H1 (cell line): ENCODE results near the gene ANO2. TPM values are rescaled to one million over a fixed set of nuclear protein-coding genes. Genes with fewer than 3 reads are reported as not detected.

ENCODE experiments used
- CTCF ChIA-PET: fragments of 300-600 bp; sonication (Branson Sonifier 250); formaldehyde crosslinking; loops from one replicate; lab custom pipeline; 2021; ENCODE audit not compliant: partially characterized antibody; lab: Charles Lee
- POLR2A ChIA-PET: fragments of 300-600 bp; sonication (Branson Sonifier 250); formaldehyde crosslinking; loops from one replicate; lab custom pipeline; 2021; ENCODE audit warnings: inconsistent platforms; ENCODE audit not compliant: partially characterized antibody; lab: Charles Lee
- DNase-seq, 2 experiments: peaks; one replicate each; pipeline versions ENCODE4 v3.0.0 to v3.0.0-alpha.2; 2010 to 2022; ENCODE audit warnings: low spot score in 2 of 2, low read depth in 1 of 2, mixed read lengths in 1 of 2
- FAIRE-seq: peaks from 2 replicates; lab custom pipeline; 2011; peaks lifted over from hg19 to GRCh38; lab: Jason Lieb, UNC
- H2AFZ ChIP-seq: 2 replicates; pipeline ENCODE4 v1.8.1; 2012; ENCODE audit warnings: low read length, inconsistent platforms
- H2AK5ac ChIP-seq: 2 replicates; pipeline ENCODE4 v1.6.1; 2013; ENCODE audit warnings: low read depth, low read length
- H2BK120ac ChIP-seq: replicated peaks from 2 replicates; pipeline ENCODE3; 2013; ENCODE audit warnings: low read depth, low read length, inconsistent platforms
- H2BK12ac ChIP-seq: 2 replicates; pipeline ENCODE4 v1.6.1; 2013; ENCODE audit warnings: low read depth, low read length
- H2BK15ac ChIP-seq: 2 replicates; pipeline ENCODE4 v1.6.1; 2013; ENCODE audit warnings: low read length
- H2BK20ac ChIP-seq: 2 replicates; pipeline ENCODE4 v1.6.1; 2013; ENCODE audit warnings: low read length
- H2BK5ac ChIP-seq: 2 replicates; pipeline ENCODE4 v1.6.1; 2013; ENCODE audit warnings: low read depth, low read length
- H3K14ac ChIP-seq: 2 replicates; pipeline ENCODE4 v1.6.1; 2013; ENCODE audit warnings: inconsistent platforms; ENCODE audit not compliant: insufficient read length
- H3K18ac ChIP-seq: 2 replicates; pipeline ENCODE4 v1.6.1; 2013; ENCODE audit warnings: low read length; ENCODE audit errors: extremely low read depth
- H3K23ac ChIP-seq: 2 replicates; pipeline ENCODE4 v1.6.1; 2013; ENCODE audit warnings: inconsistent platforms; ENCODE audit not compliant: insufficient read length
- H3K23me2 ChIP-seq: 2 replicates; pipeline ENCODE4 v1.6.1; 2013; ENCODE audit warnings: low read depth, low read length
- H3K27ac ChIP-seq: 2 replicates; pipeline ENCODE4 v1.6.1; 2011; ENCODE audit warnings: low read depth, low read length, inconsistent platforms
- H3K27me3 ChIP-seq, 4 experiments: replicated peaks in 1 of 4; 1 replicate in 1 of 4; 2 replicates in 3 of 4; pipeline versions ENCODE4 v1.6.1 to v1.8.1; 2011 to 2013; ENCODE audit warnings: low read length in 3 of 4, mild to moderate bottlenecking in 3 of 4, inconsistent platforms in 2 of 4, mixed read lengths in 2 of 4, moderate library complexity in 1 of 4; ENCODE audit not compliant: control insufficient read depth in 3 of 4, insufficient read depth in 3 of 4; ENCODE audit errors: extremely low read depth in 1 of 4
- H3K36me3 ChIP-seq, 4 experiments: 2 replicates each; pipeline versions ENCODE4 v1.6.1 to v1.8.1; 2011 to 2013; ENCODE audit warnings: mild to moderate bottlenecking in 4 of 4, low read length in 3 of 4, moderate library complexity in 2 of 4, control low read depth in 1 of 4, inconsistent platforms in 1 of 4; ENCODE audit not compliant: insufficient read depth in 4 of 4, control insufficient read depth in 2 of 4
- H3K4ac ChIP-seq: replicated peaks from 2 replicates; pipeline ENCODE3; 2013; ENCODE audit warnings: low read length, low read depth, mixed read lengths, inconsistent platforms; ENCODE audit not compliant: insufficient read length
- H3K4me1 ChIP-seq, 4 experiments: replicated peaks in 1 of 4; 1 replicate in 1 of 4; 2 replicates in 3 of 4; pipeline versions ENCODE4 v1.6.1 to v1.8.1; 2011 to 2013; ENCODE audit warnings: low read length in 3 of 4, inconsistent platforms in 2 of 4, mixed read lengths in 1 of 4; ENCODE audit not compliant: insufficient read depth in 4 of 4, control insufficient read depth in 3 of 4
- H3K4me2 ChIP-seq, 2 experiments: 2 replicates each; pipeline versions ENCODE4 v1.6.1 to v1.8.1; 2011 to 2013; ENCODE audit warnings: low read depth in 2 of 2, low read length in 2 of 2, control low read depth in 1 of 2, inconsistent platforms in 1 of 2, mild to moderate bottlenecking in 1 of 2; ENCODE audit not compliant: insufficient read depth in 1 of 2
- H3K4me3 ChIP-seq, 4 experiments: fragments of 200-600, 300-600 bp in 1 of 4; sonication (generic), shearing (Covaris generic), sonication (Bioruptor Twin) in 1 of 4; 2 replicates each; pipeline versions ENCODE4 v1.5.1 to v1.8.1; 2011 to 2016; ENCODE audit warnings: low read length in 4 of 4, low read depth in 3 of 4, control low read depth in 2 of 4, inconsistent platforms in 2 of 4, mild to moderate bottlenecking in 2 of 4, mixed read lengths in 1 of 4, moderate library complexity in 1 of 4; ENCODE audit not compliant: insufficient read depth in 2 of 4; ENCODE audit errors: extremely low read depth in 1 of 4
- H3K56ac ChIP-seq: replicated peaks from 2 replicates; pipeline ENCODE3; 2013; ENCODE audit warnings: low read depth, mild to moderate bottlenecking, mixed read lengths, low read length, inconsistent platforms; ENCODE audit not compliant: insufficient read length
- H3K79me1 ChIP-seq: 2 replicates; pipeline ENCODE4 v1.6.1; 2013; ENCODE audit warnings: low read depth, low read length, control low read depth
- H3K79me2 ChIP-seq, 2 experiments: 2 replicates each; pipeline versions ENCODE4 v1.6.1 to v1.8.1; 2012 to 2013; ENCODE audit warnings: low read length in 2 of 2, mild to moderate bottlenecking in 2 of 2, inconsistent platforms in 1 of 2; ENCODE audit not compliant: insufficient read depth in 2 of 2, control insufficient read depth in 1 of 2
- H3K9ac ChIP-seq, 4 experiments: replicated peaks in 1 of 4; 1 replicate in 1 of 4; 2 replicates in 3 of 4; pipeline versions ENCODE4 v1.6.1 to v1.8.1; 2011 to 2013; ENCODE audit warnings: low read depth in 3 of 4, low read length in 3 of 4, control low read depth in 2 of 4, mild to moderate bottlenecking in 2 of 4, moderate library complexity in 2 of 4, inconsistent platforms in 1 of 4; ENCODE audit errors: extremely low read depth in 1 of 4
- H3K9me3 ChIP-seq, 2 experiments: 2 replicates each; pipeline versions ENCODE4 v1.6.1 to v1.8.1; 2012 to 2013; ENCODE audit warnings: mild to moderate bottlenecking in 2 of 2, moderate library complexity in 2 of 2, control low read depth in 1 of 2, inconsistent platforms in 1 of 2, low read depth in 1 of 2, low read length in 1 of 2, mixed read lengths in 1 of 2; ENCODE audit not compliant: insufficient read depth in 2 of 2
- H4K20me1 ChIP-seq, 2 experiments: replicated peaks in 1 of 2; 2 replicates each; pipeline versions ENCODE3 to v1.8.1; 2011 to 2013; ENCODE audit warnings: inconsistent platforms in 2 of 2, low read length in 2 of 2, mild to moderate bottlenecking in 1 of 2; ENCODE audit not compliant: insufficient read depth in 2 of 2, control insufficient read depth in 1 of 2
- H4K5ac ChIP-seq: 2 replicates; pipeline ENCODE4 v1.6.1; 2013; ENCODE audit warnings: low read length, low read depth, mixed read lengths, inconsistent platforms; ENCODE audit not compliant: insufficient read length
- H4K8ac ChIP-seq: 2 replicates; pipeline ENCODE4 v1.8.0; 2013; ENCODE audit warnings: mild to moderate bottlenecking, moderate library complexity, low read length, inconsistent platforms; ENCODE audit not compliant: insufficient read depth; ENCODE audit errors: extremely low read depth
- H4K91ac ChIP-seq: replicated peaks from 2 replicates; pipeline ENCODE3; 2013; ENCODE audit warnings: low read length, mixed read lengths, inconsistent platforms; ENCODE audit not compliant: insufficient read length
- ASH2L ChIP-seq: fragments of 200-600, 300-600 bp; sonication (generic); IDR thresholded peaks from one replicate; pipeline ENCODE4 v1.7.1; 2017; ENCODE audit warnings: low read length
- BACH1 ChIP-seq: IDR thresholded peaks from 2 replicates; pipeline ENCODE4 v1.6.1; 2012; ENCODE audit warnings: low read length, improper control_type of control experiment
- CEBPB ChIP-seq: IDR thresholded peaks from 2 replicates; pipeline ENCODE4 v1.6.1; 2012; ENCODE audit warnings: low read depth, low read length
- EGR1 ChIP-seq: IDR thresholded peaks from 2 replicates; pipeline ENCODE4 v1.6.1; 2011; ENCODE audit warnings: low read depth, low read length, borderline replicate concordance
- GABPA ChIP-seq: IDR thresholded peaks from 2 replicates; pipeline ENCODE4 v1.6.1; 2011; ENCODE audit warnings: mild to moderate bottlenecking, low read length, moderate library complexity, borderline replicate concordance; ENCODE audit not compliant: insufficient read depth
- MAFK ChIP-seq: IDR thresholded peaks from 2 replicates; pipeline ENCODE4 v1.6.1; 2012; ENCODE audit warnings: low read depth, mild to moderate bottlenecking, improper control_type of control experiment, low read length
- MAX ChIP-seq: IDR thresholded peaks from 2 replicates; pipeline ENCODE4 v1.6.1; 2012; ENCODE audit warnings: inconsistent platforms
- RBBP5 ChIP-seq: IDR thresholded peaks from 2 replicates; pipeline ENCODE4 v1.7.1; 2012; ENCODE audit warnings: low read depth, mild to moderate bottlenecking, inconsistent platforms, low read length, moderate library complexity, borderline replicate concordance
- RXRA ChIP-seq: IDR thresholded peaks from 2 replicates; pipeline ENCODE4 v1.6.1; 2011; ENCODE audit warnings: low read depth, mild to moderate bottlenecking, low read length, moderate library complexity; ENCODE audit not compliant: insufficient read depth
- SIN3A ChIP-seq, 2 experiments: IDR thresholded peaks in 1 of 2; conservative IDR thresholded peaks in 1 of 2; 2 replicates each; pipeline ENCODE4 v1.6.1; 2011 to 2012; ENCODE audit warnings: low read length in 2 of 2, improper control_type of control experiment in 1 of 2, low read depth in 1 of 2, mild to moderate bottlenecking in 1 of 2
- TAF1 ChIP-seq: IDR thresholded peaks from 2 replicates; pipeline ENCODE4 v1.6.1; 2011; ENCODE audit warnings: mild to moderate bottlenecking, low read depth, low read length
- TBP ChIP-seq: IDR thresholded peaks from 2 replicates; pipeline ENCODE4 v1.6.1; 2011; ENCODE audit warnings: low read depth, low read length, improper control_type of control experiment
- WGBS, 2 experiments: shearing (Covaris generic) in 1 of 2; methylation state at CpG; one replicate each; pipeline versions ENCODE4 v1.1.6 to v1.1.7; 2013 to 2015; ENCODE audit warnings: low lambda C conversion rate in 2 of 2, mixed read lengths in 2 of 2, inconsistent platforms in 1 of 2, low coverage in 1 of 2, missing lambda C conversion rate in 1 of 2; ENCODE audit not compliant: insufficient replicate concordance in 2 of 2, insufficient coverage in 1 of 2, insufficient read length in 1 of 2; ENCODE audit errors: extremely low coverage in 1 of 2, missing lambda C conversion rate in 1 of 2; 5-methylcytosine and 5-hydroxymethylcytosine counted together
- polyA plus RNA-seq, 7 experiments: library from polyadenylated mRNA; depleted of rRNA in 3 of 7; stranded (reverse) in 5 of 7; unstranded in 2 of 7; fragments of >200 nt in 5 of 7; fragments of 200-250 nt in 2 of 7; gene quantifications; 1 replicate in 5 of 7; 2 replicates in 1 of 7; 4 replicates in 1 of 7; pipeline versions ENCODE4 v1.2.1 to v1.2.3, GENCODE V29; 2011 to 2013; ENCODE audit warnings: missing spikeins in 2 of 7, mixed read lengths in 2 of 7
- total RNA-seq: library from RNA; stranded (reverse); fragmentation: NEBNext Ultra II Directional; extraction: Animal tissue kit (Norgen Biotek cat#: 25700); gene quantifications from 2 replicates; pipeline ENCODE4 v1.2.1, GENCODE V29; 2021
- TF ChIP-seq, protein P1 (sequence below): IDR thresholded peaks from 2 replicates; pipeline ENCODE4 v1.6.1; 2012; ENCODE audit warnings: low read length, inconsistent platforms

The ANO2 gene
- total and polyA plus RNA-seq, 2 of the 8 experiments (the other 6 are each of a cell fraction or from before 2014, with no cell fraction given): 1.9 to 5.5 TPM

DNA sequence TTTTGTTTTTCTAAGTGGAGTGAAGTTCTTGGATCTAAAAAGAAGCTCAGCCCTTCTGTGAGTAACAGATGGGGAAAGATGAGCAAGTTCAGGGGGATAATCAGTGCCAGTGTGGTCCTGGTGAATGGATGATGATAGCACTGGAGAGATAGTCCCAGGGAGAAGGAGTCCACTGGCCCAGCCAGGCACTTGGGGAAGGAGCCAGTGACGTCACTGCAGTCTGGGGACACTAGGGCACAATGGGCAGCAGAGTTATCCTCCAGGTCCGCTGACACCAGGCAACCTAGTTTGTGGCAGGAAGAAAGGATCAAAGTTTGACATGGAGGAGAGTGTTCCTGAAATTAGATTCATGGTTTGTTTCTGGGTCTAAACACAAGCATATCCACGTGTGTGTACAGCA, 411.7 kb downstream of the ANO2 start:
- Histone ChIP-seq H2AK5ac (no peak overlapping the region), H2BK12ac (no peak overlapping the region), H2AFZ (no peak overlapping the region), H3K18ac (no peak overlapping the region), H3K9me3 (no peaks in the 10 kb centered on the region), H3K4me3 (no peak overlapping the region), H3K14ac (no peak overlapping the region), H2BK15ac (no peak overlapping the region), H2BK5ac (no peak overlapping the region), H3K4ac (no peak overlapping the region), H4K20me1 (no peaks in the 10 kb centered on the region), H2BK120ac (no peak overlapping the region), H3K27me3 (peaks cover 0 to 2% (median 0%) of the 10 kb centered on the region in 4 experiments; a peak in 2 of 7 replicates), H3K79me1 (no peaks in the 10 kb centered on the region), H3K9ac (no peak overlapping the region), H3K56ac (no peak overlapping the region), H3K23ac (no peak overlapping the region), H4K8ac (no peak overlapping the region), H4K5ac (no peak overlapping the region), H3K4me1 (peaks cover 0 to 10% (median 2%) of the 10 kb centered on the region in 4 experiments; a peak in 2 of 7 replicates), H3K23me2 (no peaks in the 10 kb centered on the region), H3K79me2 (no peaks in the 10 kb centered on the region), H2BK20ac (no peak overlapping the region), H3K36me3 (no peaks in the 10 kb centered on the region), H4K91ac (no peak overlapping the region), H3K27ac (no peak overlapping the region), H3K4me2 (no peak overlapping the region)
- 67% methylated on average over 3 of the region's 3 CpGs; no CpG with 5 or more reads in 1 of the 2 experiments for WGBS, 2 experiments
- ChIA-PET POLR2A (no interaction called here), CTCF (interaction anchor here (0.6 to 2.0 kb wide), 3 partner anchors 22 to 49 kb away, joined by 3 to 5 read pairs (median 3); no protein-coding TSS in a partner anchor)
- no peak for FAIRE-seq
- no peak for DNase-seq
- TF ChIP-seq ASH2L (no peak), TAF1 (no peak), RXRA (no peak), GABPA (no peak), RBBP5 (no peak), EGR1 (no peak), MAFK (no peak), TBP (no peak), SIN3A (conservative IDR thresholded peaks at IDR 0.05 in 1 of 2, IDR thresholded peaks at IDR 0.05 in 1 of 2; ENCODE audit: low read depth in 1 of 2, low read length in 2 of 2) (no peak), BACH1 (no peak), CEBPB (no peak), MAX (no peak)
- TF ChIP-seq, protein P1, sequence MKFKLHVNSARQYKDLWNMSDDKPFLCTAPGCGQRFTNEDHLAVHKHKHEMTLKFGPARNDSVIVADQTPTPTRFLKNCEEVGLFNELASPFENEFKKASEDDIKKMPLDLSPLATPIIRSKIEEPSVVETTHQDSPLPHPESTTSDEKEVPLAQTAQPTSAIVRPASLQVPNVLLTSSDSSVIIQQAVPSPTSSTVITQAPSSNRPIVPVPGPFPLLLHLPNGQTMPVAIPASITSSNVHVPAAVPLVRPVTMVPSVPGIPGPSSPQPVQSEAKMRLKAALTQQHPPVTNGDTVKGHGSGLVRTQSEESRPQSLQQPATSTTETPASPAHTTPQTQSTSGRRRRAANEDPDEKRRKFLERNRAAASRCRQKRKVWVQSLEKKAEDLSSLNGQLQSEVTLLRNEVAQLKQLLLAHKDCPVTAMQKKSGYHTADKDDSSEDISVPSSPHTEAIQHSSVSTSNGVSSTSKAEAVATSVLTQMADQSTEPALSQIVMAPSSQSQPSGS: no peak
